B cell (primary cell): ENCODE data around the gene XYLT1.

ENCODE experiments used
- CTCF ChIP-seq: fragments of 200-600 bp; IDR thresholded peaks from one replicate; pipeline ENCODE4 v1.8.0; 2022; ENCODE audit warnings: antibody characterized with exemption, mild to moderate bottlenecking
- EZH2 ChIP-seq: IDR thresholded peaks from 2 replicates; pipeline ENCODE4 v1.6.1; 2012; ENCODE audit warnings: borderline replicate concordance, low read depth, mild to moderate bottlenecking, moderate library complexity, low read length; ENCODE audit not compliant: insufficient read depth, poor library complexity, severe bottlenecking

GRCh38 chr16:17339764-17340541 is 130.8 kb downstream of the XYLT1 start:
- TF ChIP-seq CTCF (no peak), EZH2 (no peak)
